ENCODE measurements around the gene EFHD1. TPM values are rescaled to one million over a fixed set of nuclear protein-coding genes. Genes with fewer than 3 reads are reported as not detected.

Gene EFHD1
- total RNA-seq, 1 experiment from 2014 or later = 0.07 TPM

- Histone ChIP-seq H2AFZ (ENCODE audit: low read length) (0 out of 2 replicates have a peak overlapping the region, but pooled peaks have one; percentile 13), H4K20me1 (ENCODE audit: low read length) (no peaks in the 10 kb centered on the region), H3K4me3 (ENCODE audit: low read length) (no peak overlapping the region), H3K9ac (ENCODE audit: low read length) (no peak overlapping the region), H3K27ac (ENCODE audit: low read length) (no peak overlapping the region), H3K4me2 (ENCODE audit: low read length) (no peak overlapping the region), H3K9me2 (replicated peaks; ENCODE audit: low read length) (no peaks in the 10 kb centered on the region), H3K9me3 (ENCODE audit: low read length) (no peaks in the 10 kb centered on the region), H3F3A (ENCODE audit: low read length, unreplicated experiment) (no peaks in the 10 kb centered on the region), H3K27me3 (ENCODE audit: low read length) (no peaks in the 10 kb centered on the region), H3K4me1 (ENCODE audit: insufficient read depth, low read length) (no peaks in the 10 kb centered on the region), H3K79me2 (ENCODE audit: low read length) (no peaks in the 10 kb centered on the region), H3K36me3 (ENCODE audit: low read depth, low read length) (no peaks in the 10 kb centered on the region)
- no TSS peak for BruUV-seq (replicated peaks)
- DNase-seq = no peak
- CTCF ChIA-PET = no interaction called here
- ATAC-seq = no peak
- TF ChIP-seq CTCF (conservative IDR thresholded peaks at IDR 0.05; ENCODE audit: low read depth, low read length) (no peak), EZH2phosphoT487 (IDR thresholded peaks at IDR 0.05; ENCODE audit: borderline replicate concordance, low read length) (no peak), EZH2 (IDR thresholded peaks at IDR 0.05; ENCODE audit: low read length, unreplicated experiment) (no peak)
- POLR2A ChIA-PET (ENCODE audit: unreplicated experiment) = no interaction called here
- intact Hi-C loops (cut with micrococcal nuclease) = no loop called here
Measured at GRCh38 chr2:232674491-232674890, 41.1 kb downstream of the EFHD1 start.

GRCh38 chr2:232675381-232675780, 42.0 kb downstream of the EFHD1 start:
- Histone ChIP-seq H3K27ac (ENCODE audit: low read length) (no peak overlapping the region), H3K9me3 (ENCODE audit: low read length) (no peaks in the 10 kb centered on the region), H3F3A (ENCODE audit: low read length, unreplicated experiment) (no peaks in the 10 kb centered on the region), H3K79me2 (ENCODE audit: low read length) (no peaks in the 10 kb centered on the region), H3K9ac (ENCODE audit: low read length) (no peak overlapping the region), H3K36me3 (ENCODE audit: low read depth, low read length) (no peaks in the 10 kb centered on the region), H3K4me2 (ENCODE audit: low read length) (no peak overlapping the region), H3K4me3 (ENCODE audit: low read length) (no peak overlapping the region), H3K4me1 (ENCODE audit: insufficient read depth, low read length) (no peaks in the 10 kb centered on the region), H2AFZ (ENCODE audit: low read length) (no peak overlapping the region), H4K20me1 (ENCODE audit: low read length) (no peaks in the 10 kb centered on the region), H3K9me2 (replicated peaks; ENCODE audit: low read length) (no peaks in the 10 kb centered on the region), H3K27me3 (ENCODE audit: low read length) (no peaks in the 10 kb centered on the region)
- intact Hi-C loops (cut with micrococcal nuclease) = no loop called here
- ATAC-seq (no peak), DNase-seq (no peak)
- BruUV-seq (replicated peaks) = no TSS peak
- POLR2A ChIA-PET (ENCODE audit: unreplicated experiment) = no interaction called here
- TF ChIP-seq EZH2 (IDR thresholded peaks at IDR 0.05; ENCODE audit: low read length, unreplicated experiment) (no peak), EZH2phosphoT487 (IDR thresholded peaks at IDR 0.05; ENCODE audit: borderline replicate concordance, low read length) (no peak), CTCF (conservative IDR thresholded peaks at IDR 0.05; ENCODE audit: low read depth, low read length) (no peak)
- CTCF ChIA-PET = no interaction called here

- Histone ChIP-seq H3K27ac (ENCODE audit: low read length) (no peak overlapping the region), H3K4me3 (ENCODE audit: low read length) (no peak overlapping the region), H3K9me2 (replicated peaks; ENCODE audit: low read length) (no peaks in the 10 kb centered on the region), H3K4me1 (ENCODE audit: insufficient read depth, low read length) (no peaks in the 10 kb centered on the region), H2AFZ (ENCODE audit: low read length) (no peak overlapping the region), H3K9ac (ENCODE audit: low read length) (no peak overlapping the region), H3K36me3 (ENCODE audit: low read depth, low read length) (no peaks in the 10 kb centered on the region), H3K4me2 (ENCODE audit: low read length) (no peak overlapping the region), H3K27me3 (ENCODE audit: low read length) (peaks cover 10% of the 10 kb centered on the region; the same call in 1 of the 2 replicates), H4K20me1 (ENCODE audit: low read length) (no peaks in the 10 kb centered on the region), H3K9me3 (ENCODE audit: low read length) (no peaks in the 10 kb centered on the region), H3F3A (ENCODE audit: low read length, unreplicated experiment) (no peaks in the 10 kb centered on the region), H3K79me2 (ENCODE audit: low read length) (no peaks in the 10 kb centered on the region)
- ATAC-seq = no peak
- BruUV-seq (replicated peaks) = no TSS peak
- CTCF ChIA-PET = no interaction called here
- intact Hi-C loops (cut with micrococcal nuclease) = no loop called here
- no peak for TF ChIP-seq CTCF (conservative IDR thresholded peaks at IDR 0.05; ENCODE audit: low read depth, low read length)
- TF ChIP-seq EZH2 (IDR thresholded peaks at IDR 0.05; ENCODE audit: low read length, unreplicated experiment) = no peak
- TF ChIP-seq EZH2phosphoT487 (IDR thresholded peaks at IDR 0.05; ENCODE audit: borderline replicate concordance, low read length) = no peak
- no peak for DNase-seq
- POLR2A ChIA-PET (ENCODE audit: unreplicated experiment) = no interaction called here
Measured at GRCh38 chr2:232680006-232680405, 46.6 kb downstream of the EFHD1 start.
